Omental fat pad (tissue), 4 donors: ENCODE results near the gene EDARADD. TPM values are rescaled to one million over a fixed set of nuclear protein-coding genes. Genes with fewer than 3 reads are reported as not detected.

Experiments
- ATAC-seq: fragments of 150-250 bp; one replicate; pipeline ENCODE4 v1.9.1; 2016; ENCODE audit warnings: mild to moderate bottlenecking, moderate library complexity; ENCODE audit not compliant: low FRiP score
- DNase-seq: peaks from one replicate; pipeline ENCODE4 v3.0.0-alpha.2; 2019; ENCODE audit warnings: low spot score
- CTCF ChIP-seq, 3 donors: fragments of 450-650 bp; IDR thresholded peaks; one replicate each; pipeline ENCODE4 v1.5.1; 2016 to 2017; ENCODE audit warnings: antibody characterized with exemption in 3 of 3, mild to moderate bottlenecking in 3 of 3, moderate library complexity in 2 of 3
- total RNA-seq, 4 donors: library from RNA; depleted of rRNA; stranded (reverse); fragments of >200 nt; gene quantifications; one replicate each; pipeline ENCODE4 v1.1.0, GENCODE V29; 2016

Gene EDARADD
- total RNA-seq, 4 donors from 2014 or later, result 0.24 to 1.2 (median 0.25) TPM; not detected in 1

DNA sequence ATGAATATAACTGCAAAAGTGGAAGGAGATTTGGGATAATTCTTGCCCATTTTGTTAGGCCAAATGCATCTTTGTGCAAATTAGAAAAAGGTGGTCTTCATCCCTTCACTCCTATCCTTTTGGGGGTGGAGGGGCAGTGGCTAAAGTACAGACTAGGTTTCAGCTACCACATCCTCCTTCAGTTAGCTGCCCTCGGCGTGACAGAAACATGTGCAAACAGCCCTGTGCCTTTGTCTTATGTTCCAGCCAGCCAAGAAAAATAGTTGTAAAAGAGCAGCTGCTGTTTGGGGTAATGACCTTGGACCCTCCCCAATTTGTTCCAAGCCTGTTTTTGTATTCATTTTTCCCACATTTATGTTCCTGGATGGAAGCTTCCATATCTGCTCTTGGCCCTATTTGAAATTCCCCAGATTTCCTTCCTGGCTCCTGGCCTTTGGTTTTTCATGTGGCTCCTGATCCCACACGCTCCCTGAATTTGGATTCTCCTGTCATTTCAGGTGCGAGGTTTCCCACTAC, 121.4 kb downstream of the EDARADD start:
- no peak for TF ChIP-seq CTCF (IDR thresholded peaks at IDR 0.05)
- DNase-seq (no peak), ATAC-seq (no peak)

DNA sequence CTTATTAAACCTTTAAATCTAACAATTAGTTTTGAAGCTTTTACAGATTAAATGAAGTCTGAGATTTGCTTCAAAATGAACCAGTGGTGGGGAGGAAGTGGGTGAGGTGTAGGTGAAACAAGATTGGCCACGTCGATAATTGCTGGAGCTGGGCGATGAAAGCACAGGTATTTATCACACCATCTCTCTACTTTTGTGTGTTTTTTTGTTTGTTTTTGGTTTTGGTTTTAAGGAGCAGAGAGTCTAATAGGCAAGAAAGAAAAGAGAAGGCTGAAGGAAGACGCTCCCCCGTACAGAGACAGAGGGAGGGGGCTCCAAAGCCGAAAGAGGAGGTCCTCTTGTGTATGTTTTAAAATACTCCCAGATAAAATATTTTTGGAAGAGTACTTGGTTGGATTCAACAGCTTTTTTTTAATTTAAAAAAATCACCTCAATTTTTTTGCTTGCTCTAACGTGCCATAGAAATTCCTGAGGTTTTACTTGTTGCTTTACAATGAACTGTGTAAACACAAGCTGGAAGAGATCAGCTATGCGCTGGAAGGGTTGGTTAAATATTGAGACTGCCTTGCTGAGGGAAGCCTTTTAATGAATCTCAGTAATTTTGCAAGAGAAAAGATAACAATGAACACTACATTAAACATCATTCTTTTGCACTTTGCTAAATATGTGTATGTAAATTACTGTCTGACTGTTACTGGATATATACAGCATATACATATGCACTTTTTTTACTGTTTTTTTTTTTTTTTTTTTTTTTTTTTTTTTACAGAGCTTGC, 123.0 kb downstream of the EDARADD start:
- DNase-seq (no peak), ATAC-seq (no peak)
- TF ChIP-seq CTCF (IDR thresholded peaks at IDR 0.05), result no peak

DNA sequence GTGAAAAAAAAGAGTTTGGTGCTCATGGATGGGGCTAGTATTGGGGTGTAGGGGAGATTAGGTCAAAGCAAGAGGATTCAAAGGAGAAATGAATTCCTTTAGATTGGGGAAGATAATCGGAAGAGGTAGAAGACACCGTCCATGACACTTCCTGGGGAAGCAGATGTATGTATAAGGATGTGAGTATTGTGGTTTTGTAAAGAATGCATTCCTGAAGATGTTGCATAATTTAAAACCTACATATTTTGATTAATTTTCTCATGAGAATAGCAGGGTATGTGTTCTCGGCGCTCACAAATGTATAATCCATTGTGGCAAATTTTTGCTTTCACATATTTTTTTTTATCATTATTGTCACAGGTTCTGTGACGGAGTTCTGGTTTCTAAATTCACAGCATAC, 124.2 kb downstream of the EDARADD start:
- DNase-seq, result no peak
- TF ChIP-seq CTCF (IDR thresholded peaks at IDR 0.05), result no peak
- ATAC-seq, result no peak

DNA sequence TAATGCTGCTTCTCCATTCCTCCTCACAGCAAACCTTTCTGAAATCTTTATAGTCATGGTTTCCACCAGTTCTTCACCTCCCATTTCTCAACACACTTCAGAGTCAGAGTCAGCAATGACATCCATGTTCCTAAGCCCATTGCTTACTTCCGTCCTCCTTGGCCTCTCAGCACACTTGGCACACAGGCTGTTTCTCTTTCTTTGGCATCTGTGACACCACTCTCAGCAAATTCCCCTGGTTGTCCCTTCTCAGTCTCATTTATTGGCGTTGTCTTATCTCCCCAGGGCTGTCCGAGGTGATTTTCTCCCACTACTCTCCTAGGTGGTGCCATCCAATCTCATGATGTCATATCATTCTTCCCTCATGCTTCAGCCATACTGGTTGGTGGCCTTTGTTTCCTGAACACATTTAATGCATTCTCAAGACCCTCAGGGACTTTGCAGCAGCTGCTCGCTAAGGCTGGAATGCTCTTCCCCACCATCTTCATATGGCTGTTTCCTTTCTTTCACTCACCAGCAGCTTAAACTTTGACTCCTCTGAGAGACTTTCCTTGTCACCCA, 126.4 kb downstream of the EDARADD start:
- ATAC-seq, result no peak
- no peak for DNase-seq
- TF ChIP-seq CTCF (IDR thresholded peaks at IDR 0.05), result no peak

DNA sequence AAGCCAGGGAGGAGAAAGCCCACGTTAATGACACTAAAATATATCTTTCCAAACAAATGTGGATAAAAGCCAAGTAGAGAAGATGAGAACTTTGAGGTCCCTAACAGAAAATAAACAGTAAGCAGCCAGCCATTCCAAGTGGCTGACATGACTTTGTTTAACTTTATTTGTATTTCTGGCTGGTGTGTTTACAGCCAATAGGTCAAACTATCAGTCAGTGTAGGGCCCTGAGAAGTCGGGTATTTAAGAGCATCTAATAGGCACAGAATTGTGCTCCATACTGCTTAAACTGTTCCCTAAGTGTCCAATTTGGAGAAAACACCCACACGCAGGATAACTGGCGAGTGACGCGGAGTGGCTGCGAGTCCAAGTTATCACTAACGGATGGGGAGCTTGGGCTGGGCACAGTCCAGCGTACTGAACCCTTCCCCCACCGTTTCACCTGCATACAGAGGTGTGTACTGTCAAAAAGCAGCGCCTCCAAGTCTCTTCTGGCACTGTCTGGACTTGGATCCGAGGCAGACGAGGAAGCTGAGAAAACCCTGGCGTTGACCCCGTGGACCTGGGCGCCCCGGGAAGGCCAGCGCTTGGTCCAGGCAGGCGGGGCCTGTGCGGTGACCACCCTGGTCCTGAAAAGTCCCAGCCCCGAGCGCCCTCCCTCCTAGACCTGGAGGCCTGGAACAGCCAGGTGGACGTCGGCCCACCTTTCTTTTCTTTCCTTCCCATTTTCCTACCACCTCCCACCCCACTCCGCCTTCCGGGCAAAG, 129.0 kb downstream of the EDARADD start:
- no peak for DNase-seq
- ATAC-seq, result peak; percentile 45
- TF ChIP-seq CTCF (IDR thresholded peaks at IDR 0.05), result no peak

GRCh38 chr1:236523704-236524141, 129.6 kb downstream of the EDARADD start, which contains the start of gene LGALS8:
TSS of gene LGALS8 (plus strand) at chr1:236523982. CDS start at chr1:236526071, 2,089 bp downstream.
- peak; percentile 92 for ATAC-seq
- no peak for TF ChIP-seq CTCF (IDR thresholded peaks at IDR 0.05)
- peak; percentile 91 for DNase-seq
